K562 (cell line): Measurements from ENCODE around the gene ELF5. TPM values are rescaled to one million over a fixed set of nuclear protein-coding genes. Genes with fewer than 3 reads are reported as not detected.

Experiments
- ADNP ChIP-seq: fragments of 200-800 bp; sonication (Bioruptor generic); IDR thresholded peaks from 2 replicates; pipeline ENCODE4 v1.6.1; 2016; ENCODE audit warnings: missing genetic modification characterization, missing compliant biosample characterization
- BCOR ChIP-seq: fragments of 450-650 bp; IDR thresholded peaks from 2 replicates; pipeline ENCODE4 v1.6.1; 2016
- GABPB1 ChIP-seq: sonication (generic); formaldehyde crosslinking; IDR thresholded peaks from 2 replicates; pipeline ENCODE4 v1.8.0; 2022; ENCODE audit warnings: mild to moderate bottlenecking, missing genetic modification reagents
- JUND ChIP-seq, 2 experiments: IDR thresholded peaks; 2 replicates in 1 of 2; 3 replicates in 1 of 2; pipeline ENCODE4 v1.6.1; 2011; ENCODE audit warnings: borderline replicate concordance in 2 of 2, low read depth in 2 of 2, low read length in 2 of 2, improper control_type of control experiment in 1 of 2, missing biosample characterization in 1 of 2, missing genetic modification characterization in 1 of 2, missing genetic modification reagents in 1 of 2
- RBM25 ChIP-seq: fragments of 200-400 bp; formaldehyde crosslinking; IDR thresholded peaks from 2 replicates; pipeline ENCODE4 v1.6.1; 2018; ENCODE audit warnings: low read length, low read depth, moderate library complexity; ENCODE audit not compliant: severe bottlenecking
- SMARCB1 ChIP-seq: IDR thresholded peaks from 2 replicates; pipeline ENCODE4 v1.6.1; 2011; ENCODE audit warnings: improper control_type of control experiment, low read depth; ENCODE audit not compliant: insufficient read length
- U2AF2 ChIP-seq: fragments of 200-400 bp; formaldehyde crosslinking; optimal IDR thresholded peaks from 2 replicates; pipeline ENCODE3; 2017; ENCODE audit warnings: low read depth, mild to moderate bottlenecking, low read length
- ZNF398 ChIP-seq: fragments of 250-450 bp; sonication (Bioruptor Pico); IDR thresholded peaks from 2 replicates; pipeline ENCODE4 v1.8.0; 2021; ENCODE audit warnings: moderate library complexity, mild to moderate bottlenecking, inconsistent platforms
- ZNF707 ChIP-seq: fragments of 250-450 bp; sonication (Bioruptor Pico); conservative IDR thresholded peaks from 2 replicates; pipeline ENCODE4 v1.8.0; 2022; ENCODE audit warnings: inconsistent platforms, mild to moderate bottlenecking, moderate library complexity
- polyA plus RNA-seq, 8 experiments: library from polyadenylated mRNA; depleted of rRNA in 4 of 8; stranded (reverse) in 5 of 8; unstranded in 3 of 8; fragments of >200 nt; fragmentation: Nextera tagmentation in 2 of 8; fragmentation: Illumina TruSeq in 1 of 8; extraction: Ambion mirVana in 2 of 8; extraction: Trizol in 1 of 8; gene quantifications; 2 replicates each; pipeline versions ENCODE4 v1.2.1 to v1.2.3, GENCODE V29; 2011 to 2014; ENCODE audit warnings: inconsistent platforms in 1 of 8, missing spikeins in 1 of 8
- total RNA-seq, 7 experiments: library from RNA; depleted of rRNA in 6 of 7; stranded (reverse); fragments of >200 nt in 6 of 7; fragmentation: Illumina TruSeq in 2 of 7; extraction: Trizol in 2 of 7; gene quantifications; 2 replicates each; pipeline versions ENCODE4 v1.2.1 to v1.2.3, GENCODE V29; 2011 to 2021; ENCODE audit warnings: low replicate concordance in 1 of 7

ELF5 gene
- total and polyA plus RNA-seq, 9 of the 15 experiments (the other 6 are each of a cell fraction or from before 2014, with no cell fraction given): not detected

- TF ChIP-seq SMARCB1: no peak
- peak; percentile 68 for TF ChIP-seq RBM25
- peak; percentile 45; the same call in 1 of the 2 replicates for TF ChIP-seq BCOR
- 0 out of 2 replicates have a peak, but pooled peaks have one; percentile 49 for TF ChIP-seq ADNP (tag)
- TF ChIP-seq ZNF398 (CRISPR knock-in tag): no peak
- TF ChIP-seq ZNF707: no peak
- TF ChIP-seq GABPB1 (CRISPR knock-in tag): no peak
- no peak for TF ChIP-seq U2AF2
- no peak for TF ChIP-seq JUND (IDR thresholded peaks at IDR 0.05; ENCODE audit: borderline replicate concordance, low read depth, low read length)
- no peak for TF ChIP-seq JUND (tag; IDR thresholded peaks at IDR 0.05; ENCODE audit: borderline replicate concordance, low read depth, low read length)
These were observed 19.5 kb downstream of the ELF5 start (continued) for GRCh38 chr11:34493926-34494595.
